Ovary (tissue), 9 donors: ENCODE measurements around the gene TGFB1I1. TPM values are rescaled to one million over a fixed set of nuclear protein-coding genes. Genes with fewer than 3 reads are reported as not detected.

Source experiments
- DNase-seq, 5 donors: peaks; one replicate each; pipeline ENCODE4 v3.0.0-alpha.2; 2019 to 2020
- H3K27ac ChIP-seq, 2 donors: fragments of 200-600 bp; one replicate each; pipeline versions ENCODE4 v1.5.1 to v1.8.0; 2019 to 2022
- H3K27me3 ChIP-seq: fragments of 200-600 bp; one replicate; pipeline ENCODE4 v1.8.0; 2022
- H3K36me3 ChIP-seq: fragments of 200-600 bp; sonication (generic); one replicate; pipeline ENCODE4 v1.5.1; 2019
- H3K4me1 ChIP-seq: one replicate; pipeline ENCODE4 v1.8.1; 2013; ENCODE audit warnings: mild to moderate bottlenecking, moderate library complexity; ENCODE audit not compliant: insufficient read depth
- H3K4me3 ChIP-seq: fragments of 200-600 bp; sonication (generic); one replicate; pipeline ENCODE4 v1.5.1; 2017
- H3K9me3 ChIP-seq, 2 donors: fragments of 200-600 bp in 1 of 2; sonication (generic) in 1 of 2; one replicate each; pipeline versions ENCODE4 v1.5.1 to v1.8.1; 2013 to 2019; ENCODE audit warnings: mild to moderate bottlenecking in 1 of 2, moderate library complexity in 1 of 2
- CTCF ChIP-seq, 3 donors: fragments of 450-650 bp in 2 of 3; fragments of 200-600 bp in 1 of 3; IDR thresholded peaks; one replicate each; pipeline versions ENCODE4 v1.5.1 to v1.8.0; 2016 to 2022; ENCODE audit warnings: antibody characterized with exemption in 3 of 3, mild to moderate bottlenecking in 1 of 3
- EP300 ChIP-seq: sonication (generic); formaldehyde crosslinking; IDR thresholded peaks from one replicate; pipeline ENCODE4 v1.6.1; 2017; ENCODE audit warnings: antibody characterized with exemption
- POLR2A ChIP-seq: fragments of 450-650 bp; IDR thresholded peaks from one replicate; pipeline ENCODE4 v1.6.1; 2017; ENCODE audit warnings: antibody characterized with exemption, mild to moderate bottlenecking, moderate library complexity
- WGBS, 3 donors: extraction: QIAGEN DNeasy Blood & Tissue Kit in 1 of 3; methylation state at CpG; one replicate each; pipeline versions ENCODE4 v1.1.5 to v1.1.7; 2013 to 2017; 5-methylcytosine and 5-hydroxymethylcytosine counted together
- intact Hi-C, 4 donors: fragments of 100-400 bp; cut with DNase I; formaldehyde crosslinking; loops; one replicate each; pipeline versions ENCODE4 v1.11.0 to v1.15.1; 2022 to 2023
- polyA plus RNA-seq, 2 donors: library from polyadenylated mRNA; stranded (reverse); fragments of 200-250 nt in 1 of 2; fragments of 350-450 nt in 1 of 2; fragmentation: Illumina TruSeq in 1 of 2; extraction: RNeasy Lipid Tissue Mini Kit (QIAGEN cat#74804) in 1 of 2; gene quantifications; one replicate each; pipeline ENCODE4 v1.2.3, GENCODE V29; 2013 to 2014
- total RNA-seq, 7 donors: library from RNA; depleted of rRNA in 2 of 7; stranded (reverse); fragments of >200 nt in 2 of 7; fragmentation: NEBNext Ultra II Directional in 3 of 7; extraction: Animal tissue kit (Norgen Biotek cat#: 25700) in 3 of 7; gene quantifications; one replicate each; pipeline versions ENCODE4 v1.1.0 to v1.2.4, GENCODE V29; 2016 to 2023
- donor health status: DM: no; HTN: no; CAD: no; lungs with moderate emphysema.
- donor health status: DM: no; HTN: no; CAD: no.
- donor health status: Bipolar disorder and iron deficiency.
- donor health status: DM: yes; HTN: yes; CAD: no.
- donor health status: DM: no; HTN: no; CAD: no.
- donor health status: DM: yes; HTN: yes; CAD: no.

Gene TGFB1I1
- total and polyA plus RNA-seq, 9 donors = 38.0 to 216 (median 124) TPM

- intact Hi-C loops = no loop called here
- peaks cover 3% of the 10 kb centered on the region for H3K4me1 ChIP-seq
- H3K27me3 ChIP-seq = no peaks in the 10 kb centered on the region
- no peak overlapping the region for H3K27ac ChIP-seq
- no peaks in the 10 kb centered on the region for H3K9me3 ChIP-seq
- no peak for DNase-seq
- H3K36me3 ChIP-seq = no peaks in the 10 kb centered on the region
- WGBS, 3 donors = 92 to 93% (median 92%) methylated on average over 3 of the region's 3 CpGs
- H3K4me3 ChIP-seq = no peak overlapping the region
- TF ChIP-seq CTCF (IDR thresholded peaks at IDR 0.05) (no peak), POLR2A (no peak), EP300 (no peak)
These were observed 53.2 kb downstream of the TGFB1I1 start for GRCh38 chr16:31525113-31525512.

Other genes starting within 250 kb of the TGFB1I1 start
- 1 to 10 TPM; 2.3 to 8.2 (median 4.1) TPM for gene ITGAM, start 212.2 kb upstream of the TGFB1I1 start, total RNA-seq
- 1 to 10 TPM; 1.7 to 6.8 TPM for gene ITGAM, start 212.2 kb upstream of the TGFB1I1 start, polyA plus RNA-seq
- 10 to 100 TPM in 1 of 7 donors, 1 to 10 TPM in 5, under 1 TPM in 1; 0.83 to 13.9 (median 2.0) TPM for gene ITGAX, start 117.0 kb upstream of the TGFB1I1 start, total RNA-seq
- 1 to 10 TPM in 1 of 2 donors, under 1 TPM in 1; 0.56 to 3.5 TPM for gene ITGAX, start 117.0 kb upstream of the TGFB1I1 start, polyA plus RNA-seq
- under 1 TPM in 2 of 7 donors, not detected in 5; 0.10 to 0.15 TPM for gene ITGAD, start 78.8 kb upstream of the TGFB1I1 start, total RNA-seq
- gene ITGAD, start 78.8 kb upstream of the TGFB1I1 start, polyA plus RNA-seq = 1 to 10 TPM in 1 of 2 donors, under 1 TPM in 1; 0.05 to 2.7 TPM
- not detected for gene COX6A2, start 43.8 kb upstream of the TGFB1I1 start, total RNA-seq
- 1 to 10 TPM in 1 of 2 donors, not detected in 1; 1.2 TPM for gene COX6A2, start 43.8 kb upstream of the TGFB1I1 start, polyA plus RNA-seq
- 1 to 10 TPM; 2.1 to 5.0 (median 4.2) TPM for gene ZNF843, start 29.4 kb upstream of the TGFB1I1 start, total RNA-seq
- 1 to 10 TPM; 2.2 to 2.8 TPM for gene ZNF843, start 29.4 kb upstream of the TGFB1I1 start, polyA plus RNA-seq
- gene ARMC5, start 12.7 kb upstream of the TGFB1I1 start, total RNA-seq = 10 to 100 TPM in 5 of 7 donors, 1 to 10 TPM in 2; 8.1 to 16.1 (median 11.0) TPM
- gene ARMC5, start 12.7 kb upstream of the TGFB1I1 start, polyA plus RNA-seq = 10 to 100 TPM in 1 of 2 donors, 1 to 10 TPM in 1; 2.2 to 11.4 TPM
- under 1 TPM; 0.13 to 0.81 (median 0.38) TPM for gene SLC5A2, start 11.0 kb downstream of the TGFB1I1 start, total RNA-seq
- 1 to 10 TPM in 1 of 2 donors, not detected in 1; 1.7 TPM for gene SLC5A2, start 11.0 kb downstream of the TGFB1I1 start, polyA plus RNA-seq
- 10 to 100 TPM; 59.0 to 98.4 (median 91.2) TPM for gene RUSF1, start 36.2 kb downstream of the TGFB1I1 start, total RNA-seq
- 10 to 100 TPM; 39.8 to 91.9 TPM for gene RUSF1, start 36.2 kb downstream of the TGFB1I1 start, polyA plus RNA-seq
- gene AHSP, start 55.7 kb downstream of the TGFB1I1 start, total RNA-seq = not detected
- gene AHSP, start 55.7 kb downstream of the TGFB1I1 start, polyA plus RNA-seq = not detected